ENCODE measurements around the gene PSME4.

PSME4 gene

DNA sequence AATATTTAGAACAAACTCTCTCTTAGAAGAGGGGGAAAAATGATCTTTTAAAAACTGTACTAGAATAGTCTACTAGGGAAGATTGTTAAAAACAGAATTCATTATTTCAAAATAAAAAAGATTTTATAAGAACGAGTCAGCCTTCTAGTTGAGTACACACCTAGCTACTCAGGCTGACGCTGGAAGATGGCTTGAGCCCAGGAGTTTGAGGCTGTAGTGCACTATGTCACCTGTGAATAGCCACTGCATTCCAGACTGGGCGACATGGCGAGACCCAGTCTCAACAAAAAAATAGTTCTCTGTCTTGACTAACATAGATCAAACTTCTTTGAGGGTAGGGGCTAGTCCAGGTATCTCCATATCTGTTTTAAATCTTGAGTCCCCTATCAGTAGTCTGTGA, 150.1 kb downstream of the PSME4 start:
- Histone ChIP-seq H3K9ac (ENCODE audit: low read length in 2 of 2) (no peak overlapping the region), H3K9me3 (ENCODE audit: control insufficient read depth in 2 of 2, low read length in 2 of 2) (no peaks in the 10 kb centered on the region), H3K4me3 (ENCODE audit: low read length in 2 of 2) (no peak overlapping the region), H3K27me3 (ENCODE audit: control insufficient read depth in 1 of 2, insufficient read depth in 2 of 2, low read length in 2 of 2) (no peaks in the 10 kb centered on the region), H3K36me3 (ENCODE audit: control insufficient read depth in 2 of 2, insufficient read depth in 2 of 2, low read length in 2 of 2) (peaks cover 6 to 15% of the 10 kb centered on the region in 2 donors), H3K27ac (ENCODE audit: low read length) (no peak overlapping the region), H3K4me1 (ENCODE audit: control insufficient read depth, insufficient read depth, low read length) (no peaks in the 10 kb centered on the region)

DNA sequence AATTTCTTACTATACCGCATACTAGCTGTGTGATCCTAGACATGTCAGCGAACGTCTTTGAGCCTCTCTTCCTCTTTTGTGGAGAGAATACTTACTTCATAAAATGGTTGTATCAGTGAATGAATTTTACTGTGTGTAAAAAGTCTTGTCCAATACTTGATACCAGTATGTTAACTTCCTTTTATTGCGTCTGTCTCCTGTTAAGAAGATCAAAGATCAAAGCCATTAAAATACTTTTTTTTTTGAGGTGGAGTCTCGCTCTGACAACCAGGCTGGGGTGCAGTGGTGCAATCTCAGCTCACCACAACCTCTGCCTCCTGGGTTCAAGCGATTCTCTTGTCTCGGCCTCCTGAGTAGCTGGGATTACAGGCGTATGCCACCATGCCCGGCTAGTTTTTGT, 150.7 kb downstream of the PSME4 start:
- no peak overlapping the region for H3K9ac ChIP-seq (ENCODE audit: low read length in 2 of 2)
- H3K36me3 ChIP-seq (ENCODE audit: control insufficient read depth in 2 of 2, insufficient read depth in 2 of 2, low read length in 2 of 2), result peaks cover 13 to 20% of the 10 kb centered on the region in 2 donors
- no peaks in the 10 kb centered on the region for H3K27me3 ChIP-seq (ENCODE audit: control insufficient read depth in 1 of 2, insufficient read depth in 2 of 2, low read length in 2 of 2)
- no peaks in the 10 kb centered on the region for H3K4me1 ChIP-seq (ENCODE audit: control insufficient read depth, insufficient read depth, low read length)
- H3K9me3 ChIP-seq (ENCODE audit: control insufficient read depth in 2 of 2, low read length in 2 of 2), result no peaks in the 10 kb centered on the region
- H3K27ac ChIP-seq (ENCODE audit: low read length), result no peak overlapping the region
- H3K4me3 ChIP-seq (ENCODE audit: low read length in 2 of 2), result no peak overlapping the region

DNA sequence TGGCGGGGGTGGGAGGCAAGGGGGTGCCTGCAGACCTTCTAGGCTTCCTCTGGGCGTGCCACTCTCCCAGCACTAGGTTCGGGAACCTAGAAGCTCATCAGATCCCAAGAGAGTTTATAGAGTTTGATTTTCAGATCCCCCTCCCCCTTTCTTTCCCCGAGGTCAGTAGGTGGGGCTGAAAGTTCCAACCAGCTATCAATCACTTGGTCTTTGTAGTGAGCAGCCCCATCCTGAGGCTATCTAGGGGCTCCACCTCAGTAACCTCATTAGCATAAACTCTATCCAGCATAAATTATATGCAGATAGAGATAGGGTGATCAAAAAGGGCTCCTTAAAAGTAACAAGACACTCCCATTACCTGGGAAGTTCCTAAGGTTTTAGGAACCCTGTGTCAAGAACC, 151.2 kb downstream of the PSME4 start:
- no peak overlapping the region for H3K27ac ChIP-seq (ENCODE audit: low read length)
- H3K36me3 ChIP-seq (ENCODE audit: control insufficient read depth in 2 of 2, insufficient read depth in 2 of 2, low read length in 2 of 2), result peaks cover 13 to 20% of the 10 kb centered on the region in 2 donors
- H3K27me3 ChIP-seq (ENCODE audit: control insufficient read depth in 1 of 2, insufficient read depth in 2 of 2, low read length in 2 of 2), result no peaks in the 10 kb centered on the region
- H3K9ac ChIP-seq (ENCODE audit: low read length in 2 of 2), result no peak overlapping the region
- no peaks in the 10 kb centered on the region for H3K4me1 ChIP-seq (ENCODE audit: control insufficient read depth, insufficient read depth, low read length)
- H3K4me3 ChIP-seq (ENCODE audit: low read length in 2 of 2), result no peak overlapping the region
- H3K9me3 ChIP-seq (ENCODE audit: control insufficient read depth in 2 of 2, low read length in 2 of 2), result no peaks in the 10 kb centered on the region

DNA sequence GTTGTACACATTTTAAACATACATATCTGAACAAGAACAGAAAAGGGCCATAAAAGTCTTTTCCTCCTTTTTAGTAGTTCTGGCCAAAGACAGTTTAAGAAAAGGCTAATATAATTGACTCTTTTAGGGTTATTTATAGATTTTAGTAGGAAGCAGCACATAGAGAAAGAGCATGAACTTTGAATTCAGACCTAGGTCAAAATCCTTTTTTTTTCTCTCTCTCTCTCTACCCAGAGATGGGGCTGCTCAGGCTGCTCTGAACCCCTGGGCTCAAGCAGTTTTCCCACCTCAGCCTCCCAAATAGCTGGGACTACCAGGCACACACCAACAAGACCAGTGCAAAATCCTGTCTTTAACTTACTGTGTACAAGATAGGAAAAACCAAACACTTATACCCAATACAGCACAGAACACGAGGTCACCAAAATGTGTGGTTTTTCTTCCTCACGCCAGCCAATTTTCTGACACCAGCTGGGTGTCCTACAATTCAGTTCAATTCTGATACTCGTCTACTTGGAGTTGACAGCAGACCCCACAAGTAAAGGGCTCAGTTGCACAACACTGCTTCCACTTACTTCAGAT, 151.8 kb downstream of the PSME4 start:
- Histone ChIP-seq H3K36me3 (ENCODE audit: control insufficient read depth in 2 of 2, insufficient read depth in 2 of 2, low read length in 2 of 2) (peaks cover 13 to 20% of the 10 kb centered on the region in 2 donors), H3K9ac (ENCODE audit: low read length in 2 of 2) (no peak overlapping the region), H3K27ac (ENCODE audit: low read length) (no peak overlapping the region), H3K9me3 (ENCODE audit: control insufficient read depth in 2 of 2, low read length in 2 of 2) (no peaks in the 10 kb centered on the region), H3K27me3 (ENCODE audit: control insufficient read depth in 1 of 2, insufficient read depth in 2 of 2, low read length in 2 of 2) (no peaks in the 10 kb centered on the region), H3K4me3 (ENCODE audit: low read length in 2 of 2) (no peak overlapping the region), H3K4me1 (ENCODE audit: control insufficient read depth, insufficient read depth, low read length) (no peaks in the 10 kb centered on the region)

Measured in stomach smooth muscle (tissue), 2 donors.